Large intestine (tissue), 3 donors: ENCODE results near the gene GOLGA6A. TPM values are rescaled to one million over a fixed set of nuclear protein-coding genes. Genes with fewer than 3 reads are reported as not detected.
A peak's percentile ranks its signal among the peaks of the same experiment; 100 is the strongest.
"Not testable (repeated sequence)": the region's sequence is repeated elsewhere in the genome, so short reads cannot be mapped to it uniquely, and the experiment has no call there.

Source experiments
- DNase-seq, 2 donors: peaks; one replicate each; pipeline versions ENCODE4 v3.0.0 to v3.0.0-alpha.2; 2013
- H3K27ac ChIP-seq: one replicate; pipeline ENCODE4 v1.5.1; 2013; ENCODE audit warnings: low read length
- H3K27me3 ChIP-seq: 2 replicates; pipeline ENCODE4 v1.6.1; 2013; ENCODE audit warnings: low read length; ENCODE audit not compliant: control insufficient read depth, insufficient read depth
- H3K36me3 ChIP-seq: 2 replicates; pipeline ENCODE4 v1.6.1; 2013; ENCODE audit warnings: low read length; ENCODE audit not compliant: control insufficient read depth, insufficient read depth
- H3K4me1 ChIP-seq: one replicate; pipeline ENCODE4 v1.6.1; 2013; ENCODE audit warnings: low read length; ENCODE audit not compliant: control insufficient read depth, insufficient read depth
- H3K4me3 ChIP-seq: one replicate; pipeline ENCODE4 v1.5.1; 2013; ENCODE audit warnings: low read length
- H3K9me3 ChIP-seq: one replicate; pipeline ENCODE4 v1.6.1; 2013; ENCODE audit warnings: mild to moderate bottlenecking, low read depth, low read length, moderate library complexity; ENCODE audit not compliant: control insufficient read depth
- WGBS: methylation state at CpG from one replicate; pipeline ENCODE4 v1.1.5; 2013; ENCODE audit warnings: low lambda C conversion rate; ENCODE audit not compliant: insufficient coverage; 5-methylcytosine and 5-hydroxymethylcytosine counted together
- polyA plus RNA-seq: library from polyadenylated mRNA; unstranded; fragments of 120-200 nt; gene quantifications from one replicate; pipeline ENCODE4 v1.2.1, GENCODE V29; 2013

The GOLGA6A gene
- polyA plus RNA-seq, 1 donor = 0.15 TPM

- H3K4me1 ChIP-seq, H3K27ac ChIP-seq, H3K4me3 ChIP-seq, H3K36me3 ChIP-seq, DNase-seq, H3K27me3 ChIP-seq, H3K9me3 ChIP-seq: not testable (repeated sequence)
- WGBS = no CpG with 5 or more reads among the region's 42 CpGs
Observed at GRCh38 chr15:74052271-74053260, 29.8 kb downstream of the GOLGA6A start.

- DNase-seq = no peak
- Histone ChIP-seq H3K4me1 (peaks cover 3% of the 10 kb centered on the region), H3K27me3 (peaks cover under 1% of the 10 kb centered on the region), H3K27ac (peak overlapping the region; percentile 32), H3K9me3 (no peaks in the 10 kb centered on the region), H3K36me3 (no peaks in the 10 kb centered on the region), H3K4me3 (no peak overlapping the region)
- 92% methylated on average over 2 of the region's 8 CpGs for WGBS
Observed at GRCh38 chr15:74050556-74051234, 31.7 kb downstream of the GOLGA6A start.

- Histone ChIP-seq H3K27me3 (no peaks in the 10 kb centered on the region), H3K4me3 (no peak overlapping the region), H3K36me3 (no peaks in the 10 kb centered on the region), H3K27ac (no peak overlapping the region), H3K4me1 (peaks cover 3% of the 10 kb centered on the region), H3K9me3 (no peaks in the 10 kb centered on the region)
- no CpG with 5 or more reads among the region's 5 CpGs for WGBS
- no peak for DNase-seq
Observed at GRCh38 chr15:74050127-74050526, 32.2 kb downstream of the GOLGA6A start.

GRCh38 chr15:74046275-74046674 lies 36.1 kb downstream of the GOLGA6A start:
- H3K9me3 ChIP-seq = no peaks in the 10 kb centered on the region
- no peak overlapping the region for H3K4me3 ChIP-seq
- peaks cover 3% of the 10 kb centered on the region for H3K4me1 ChIP-seq
- WGBS = no CpG with 5 or more reads among the region's 7 CpGs
- H3K36me3 ChIP-seq = no peaks in the 10 kb centered on the region
- H3K27ac ChIP-seq = no peak overlapping the region
- DNase-seq = no peak
- H3K27me3 ChIP-seq = no peaks in the 10 kb centered on the region

GRCh38 chr15:74045636-74046274 lies 36.6 kb downstream of the GOLGA6A start:
- no peaks in the 10 kb centered on the region for H3K27me3 ChIP-seq
- H3K4me3 ChIP-seq = no peak overlapping the region
- peaks cover 2% of the 10 kb centered on the region for H3K4me1 ChIP-seq
- H3K36me3 ChIP-seq = no peaks in the 10 kb centered on the region
- H3K9me3 ChIP-seq = no peaks in the 10 kb centered on the region
- DNase-seq = no peak
- WGBS = no CpG with 5 or more reads among the region's 7 CpGs
- H3K27ac ChIP-seq = no peak overlapping the region

- Histone ChIP-seq H3K36me3 (no peaks in the 10 kb centered on the region), H3K27ac (no peak overlapping the region), H3K4me1 (no peaks in the 10 kb centered on the region), H3K4me3 (no peak overlapping the region), H3K9me3 (no peaks in the 10 kb centered on the region), H3K27me3 (no peaks in the 10 kb centered on the region)
- no peak for DNase-seq
Observed at GRCh38 chr15:74045184-74045583, 37.2 kb downstream of the GOLGA6A start.

GRCh38 chr15:74044267-74045110 lies 37.9 kb downstream of the GOLGA6A start:
- Histone ChIP-seq H3K27ac (no peak overlapping the region), H3K27me3 (no peaks in the 10 kb centered on the region), H3K4me1 (no peaks in the 10 kb centered on the region), H3K9me3 (no peaks in the 10 kb centered on the region), H3K36me3 (no peaks in the 10 kb centered on the region), H3K4me3 (no peak overlapping the region)
- WGBS = no CpG with 5 or more reads among the region's 31 CpGs
- DNase-seq = no peak

- H3K36me3 ChIP-seq = no peaks in the 10 kb centered on the region
- H3K4me3 ChIP-seq = no peak overlapping the region
- WGBS = no CpG with 5 or more reads among the region's 7 CpGs
- H3K4me1 ChIP-seq = no peaks in the 10 kb centered on the region
- H3K27me3 ChIP-seq = no peaks in the 10 kb centered on the region
- no peak overlapping the region for H3K27ac ChIP-seq
- DNase-seq = no peak
- no peaks in the 10 kb centered on the region for H3K9me3 ChIP-seq
Observed at GRCh38 chr15:74043425-74044266, 38.7 kb downstream of the GOLGA6A start.

GRCh38 chr15:74042603-74043424 lies 39.5 kb downstream of the GOLGA6A start:
- Histone ChIP-seq H3K9me3 (no peaks in the 10 kb centered on the region), H3K27ac (no peak overlapping the region), H3K4me3 (no peak overlapping the region), H3K4me1 (no peaks in the 10 kb centered on the region), H3K36me3 (no peaks in the 10 kb centered on the region), H3K27me3 (no peaks in the 10 kb centered on the region)
- DNase-seq = no peak
- no CpG with 5 or more reads among the region's 11 CpGs for WGBS
